GM12864 (cell line): ENCODE measurements around the gene PDK4.

Source experiments
- DNase-seq: peaks from one replicate; pipeline ENCODE4 v3.0.0-alpha.2; 2011; ENCODE audit warnings: low read depth
- H3K4me3 ChIP-seq: 2 replicates; pipeline ENCODE4 v1.5.1; 2011; ENCODE audit warnings: mild to moderate bottlenecking, low read depth, low read length, control low read depth
- CTCF ChIP-seq: IDR thresholded peaks from 2 replicates; pipeline ENCODE4 v1.5.1; 2011; ENCODE audit warnings: low read depth, mild to moderate bottlenecking, moderate library complexity, low read length, control low read depth, inconsistent platforms; ENCODE audit errors: missing control alignments

Gene PDK4

GRCh38 chr7:95534796-95535195 lies 61.5 kb downstream of the PDK4 start:
- TF ChIP-seq CTCF, result no peak
- no peak overlapping the region for H3K4me3 ChIP-seq
- no peak for DNase-seq
